IMR-90 (cell line): ENCODE data around the gene RPS19. TPM values are rescaled to one million over a fixed set of nuclear protein-coding genes. Genes with fewer than 3 reads are reported as not detected.

Experiments used
- ATAC-seq: fragments of 200-7000 bp; cut with Tn5 transposase; 2 replicates; pipeline ENCODE4 v1.9.1; 2020; ENCODE audit warnings: low read depth, mild to moderate bottlenecking, moderate library complexity
- BruUV-seq: library from RNA; stranded (reverse); fragments of 400-500 nt; replicated peaks from 2 replicates; lab custom pipeline; 2021; lab: Mats Ljungman, UMichigan
- CTCF ChIA-PET: fragments of 300-600 bp; formaldehyde crosslinking; extraction: SDS; loops from one replicate; lab custom pipeline; 2021; ENCODE audit warnings: antibody characterized with exemption; lab: Yijun Ruan, JAX
- POLR2A ChIA-PET: fragments of 300-600 bp; sonication (Branson Sonifier 250); formaldehyde crosslinking; loops from one replicate; lab custom pipeline; 2022; ENCODE audit warnings: antibody characterized with exemption; ENCODE audit not compliant: unreplicated experiment; lab: Charles Lee
- DNase-seq: peaks from one replicate; pipeline ENCODE4 v3.0.0; 2013
- H2AFZ ChIP-seq: replicated peaks from 2 replicates; pipeline ENCODE3; 2013; ENCODE audit warnings: low read length, mild to moderate bottlenecking; ENCODE audit not compliant: poor library complexity
- H2AK5ac ChIP-seq: 2 replicates; pipeline ENCODE4 v1.6.1; 2013; ENCODE audit warnings: low read depth, low read length, inconsistent platforms
- H2AK9ac ChIP-seq: replicated peaks from 2 replicates; pipeline ENCODE3; 2013; ENCODE audit warnings: mild to moderate bottlenecking, low read depth, low read length, moderate library complexity; ENCODE audit not compliant: poor library complexity
- H2BK120ac ChIP-seq: 2 replicates; pipeline ENCODE4 v1.6.1; 2013; ENCODE audit warnings: low read depth, low read length, inconsistent platforms
- H2BK15ac ChIP-seq: 3 replicates; pipeline ENCODE4 v1.6.1; 2013; ENCODE audit warnings: low read depth, low read length, inconsistent platforms
- H2BK20ac ChIP-seq: 2 replicates; pipeline ENCODE4 v1.6.1; 2013; ENCODE audit warnings: low read depth, mild to moderate bottlenecking, inconsistent platforms, low read length, moderate library complexity
- H2BK5ac ChIP-seq: 2 replicates; pipeline ENCODE4 v1.6.1; 2013; ENCODE audit warnings: mild to moderate bottlenecking, low read depth, low read length, inconsistent platforms; ENCODE audit not compliant: poor library complexity, severe bottlenecking
- H3K14ac ChIP-seq: replicated peaks from 2 replicates; pipeline ENCODE4 v1.6.1; 2013; ENCODE audit warnings: low read depth, low read length, inconsistent platforms
- H3K18ac ChIP-seq: 2 replicates; pipeline ENCODE4 v1.6.1; 2013; ENCODE audit warnings: low read depth, low read length, control low read depth
- H3K23ac ChIP-seq: 2 replicates; pipeline ENCODE4 v1.6.1; 2013; ENCODE audit warnings: low read depth, low read length, inconsistent platforms
- H3K27ac ChIP-seq: 2 replicates; pipeline ENCODE4 v1.5.1; 2013; ENCODE audit warnings: mild to moderate bottlenecking, control low read depth, low read length; ENCODE audit not compliant: insufficient read depth
- H3K27me3 ChIP-seq: 2 replicates; pipeline ENCODE4 v1.6.1; 2013; ENCODE audit warnings: low read length; ENCODE audit not compliant: control insufficient read depth, insufficient read depth
- H3K36me3 ChIP-seq: 2 replicates; pipeline ENCODE4 v1.6.1; 2013; ENCODE audit warnings: low read length, mixed read lengths; ENCODE audit not compliant: control insufficient read depth, insufficient read depth
- H3K4ac ChIP-seq: 2 replicates; pipeline ENCODE4 v1.6.1; 2013; ENCODE audit warnings: low read depth, low read length, inconsistent platforms
- H3K4me1 ChIP-seq: 2 replicates; pipeline ENCODE4 v1.6.1; 2013; ENCODE audit warnings: low read length, mixed read lengths; ENCODE audit not compliant: control insufficient read depth, insufficient read depth
- H3K4me2 ChIP-seq: 2 replicates; pipeline ENCODE4 v1.6.1; 2013; ENCODE audit warnings: low read depth, mild to moderate bottlenecking, control low read depth, low read length, moderate library complexity
- H3K4me3 ChIP-seq: 2 replicates; pipeline ENCODE4 v1.5.1; 2013; ENCODE audit warnings: low read depth, mild to moderate bottlenecking, control low read depth, low read length, moderate library complexity; ENCODE audit not compliant: insufficient read depth
- H3K56ac ChIP-seq: 2 replicates; pipeline ENCODE4 v1.6.1; 2013; ENCODE audit warnings: low read length, inconsistent platforms; ENCODE audit not compliant: insufficient read depth; ENCODE audit errors: extremely low read depth
- H3K79me1 ChIP-seq, 2 experiments: 2 replicates each; pipeline ENCODE4 v1.6.1; 2013; ENCODE audit warnings: low read length in 2 of 2, inconsistent platforms in 1 of 2, low read depth in 1 of 2
- H3K9ac ChIP-seq: 2 replicates; pipeline ENCODE4 v1.6.1; 2013; ENCODE audit warnings: low read depth, low read length, control low read depth
- H3K9me1 ChIP-seq: 2 replicates; pipeline ENCODE4 v1.6.1; 2013; ENCODE audit warnings: low read length, inconsistent platforms; ENCODE audit not compliant: insufficient read depth
- H3K9me3 ChIP-seq: 2 replicates; pipeline ENCODE4 v1.6.1; 2013; ENCODE audit warnings: low read length; ENCODE audit not compliant: control insufficient read depth, insufficient read depth
- H4K20me1 ChIP-seq: 2 replicates; pipeline ENCODE4 v1.6.1; 2013; ENCODE audit warnings: low read length, inconsistent platforms; ENCODE audit not compliant: insufficient read depth
- H4K5ac ChIP-seq: 2 replicates; pipeline ENCODE4 v1.6.1; 2013; ENCODE audit warnings: mild to moderate bottlenecking, low read depth, low read length, control low read depth
- H4K8ac ChIP-seq, 2 experiments: 2 replicates each; pipeline ENCODE4 v1.6.1; 2013; ENCODE audit warnings: low read depth in 2 of 2, low read length in 2 of 2, control low read depth in 1 of 2, inconsistent platforms in 1 of 2
- H4K91ac ChIP-seq: 2 replicates; pipeline ENCODE4 v1.6.1; 2013; ENCODE audit warnings: low read depth, low read length, inconsistent platforms; ENCODE audit not compliant: insufficient read depth
- CEBPB ChIP-seq: IDR thresholded peaks from 2 replicates; pipeline ENCODE4 v1.6.1; 2012; ENCODE audit warnings: low read depth, low read length, improper control_type of control experiment
- FOS ChIP-seq: fragments of 150-350 bp; IDR thresholded peaks from 2 replicates; pipeline ENCODE4 v1.6.1; 2016; ENCODE audit warnings: low read depth, low read length
- MAFK ChIP-seq: IDR thresholded peaks from 2 replicates; pipeline ENCODE4 v1.6.1; 2012; ENCODE audit warnings: low read depth, low read length, improper control_type of control experiment
- MAZ ChIP-seq: IDR thresholded peaks from 2 replicates; pipeline ENCODE4 v1.6.1; 2012; ENCODE audit warnings: low read depth, mild to moderate bottlenecking, low read length, improper control_type of control experiment, moderate library complexity, borderline replicate concordance
- MXI1 ChIP-seq: IDR thresholded peaks from 2 replicates; pipeline ENCODE4 v1.6.1; 2012; ENCODE audit warnings: low read depth, mild to moderate bottlenecking, low read length, moderate library complexity, borderline replicate concordance
- NFE2L2 ChIP-seq: fragments of 150-350 bp; IDR thresholded peaks from 2 replicates; pipeline ENCODE4 v1.6.1; 2016; ENCODE audit warnings: low read depth, mild to moderate bottlenecking, low read length
- POLR2A ChIP-seq: IDR thresholded peaks from 2 replicates; pipeline ENCODE4 v1.6.1; 2012; ENCODE audit warnings: mild to moderate bottlenecking, low read depth, low read length
- RAD21 ChIP-seq: IDR thresholded peaks from 2 replicates; pipeline ENCODE4 v1.6.1; 2012; ENCODE audit warnings: low read length, improper control_type of control experiment
- RCOR1 ChIP-seq: IDR thresholded peaks from 2 replicates; pipeline ENCODE4 v1.6.1; 2012; ENCODE audit warnings: mild to moderate bottlenecking, low read length, improper control_type of control experiment; ENCODE audit not compliant: insufficient replicate concordance
- RFX5 ChIP-seq: IDR thresholded peaks from 2 replicates; pipeline ENCODE4 v1.8.0; 2012; ENCODE audit warnings: low read depth, mild to moderate bottlenecking, low read length, moderate library complexity
- WGBS, 2 experiments: methylation state at CpG; one replicate each; pipeline versions ENCODE4 v1.1.5 to v1.1.7; 2013; ENCODE audit warnings: missing lambda C conversion rate in 2 of 2; ENCODE audit not compliant: insufficient read length in 1 of 2; ENCODE audit errors: extremely low coverage in 2 of 2; 5-methylcytosine and 5-hydroxymethylcytosine counted together
- dilution Hi-C: fragments of 300-500 bp; cut with HindIII; formaldehyde crosslinking; loops from one replicate; pipeline ENCODE4 v1.14.3; 2018; ENCODE audit warnings: low sequenced_read_pairs; ENCODE audit not compliant: unreplicated experiment
- in situ Hi-C: fragments of 300-500 bp; cut with MboI; formaldehyde crosslinking; loops from 3 replicates; pipeline ENCODE4 v1.14.3; 2019; ENCODE audit warnings: low sequenced_read_pairs, inconsistent platforms, mixed read lengths
- intact Hi-C: fragments of 100-400 bp; cut with micrococcal nuclease; formaldehyde crosslinking; loops from 2 replicates; pipeline ENCODE4 v1.10.0; 2022
- polyA plus RNA-seq, 3 experiments: library from polyadenylated mRNA; depleted of rRNA; stranded (reverse); fragments of >200 nt; gene quantifications; 2 replicates each; pipeline ENCODE4 v1.2.3, GENCODE V29; 2012; ENCODE audit warnings: low replicate concordance in 1 of 3
- total RNA-seq: library from RNA; depleted of rRNA; stranded (reverse); fragments of >200 nt; gene quantifications from 2 replicates; pipeline ENCODE4 v1.2.3, GENCODE V29; 2012
- TF ChIP-seq, protein P1 (sequence below): fragments of 150-350 bp; IDR thresholded peaks from 2 replicates; pipeline ENCODE4 v1.6.1; 2017; ENCODE audit warnings: mild to moderate bottlenecking, antibody characterized with exemption, low read length, low read depth
- TF ChIP-seq, protein P2 (sequence below): conservative IDR thresholded peaks from 2 replicates; pipeline ENCODE4 v1.5.1; 2012; ENCODE audit warnings: mild to moderate bottlenecking, low read depth, low read length, improper control_type of control experiment

Gene RPS19
- total and polyA plus RNA-seq, 2 of the 4 experiments (the other 2 are of a cell fraction): 230 to 3,988 TPM

DNA sequence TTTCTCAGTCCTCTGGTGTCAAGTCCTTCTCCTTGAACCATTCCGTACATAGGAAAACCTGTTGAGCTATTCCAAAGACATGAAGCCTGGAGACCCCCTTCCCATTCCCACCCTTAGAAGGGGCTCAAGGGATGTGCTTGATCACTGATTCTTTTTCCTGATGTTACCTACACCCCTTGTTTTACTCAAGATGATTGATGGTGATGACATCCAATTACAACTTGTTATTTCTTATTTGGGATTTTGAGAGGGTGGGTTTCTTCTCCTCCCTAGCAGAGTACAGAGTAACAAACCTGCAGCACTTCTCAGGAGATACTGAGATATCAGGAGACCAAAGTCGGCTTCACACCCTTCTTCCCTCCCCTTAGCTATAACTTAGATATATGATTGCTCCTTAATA, 6.7 kb upstream of the RPS19 start:
- Histone ChIP-seq H3K4me3 (no peak overlapping the region), H3K27me3 (peaks cover 47% of the 10 kb centered on the region), H2AFZ (no peak overlapping the region), H2BK120ac (no peak overlapping the region), H4K5ac (no peak overlapping the region), H3K56ac (no peak overlapping the region), H3K79me1 (no peaks in the 10 kb centered on the region), H3K14ac (no peak overlapping the region), H3K36me3 (no peaks in the 10 kb centered on the region), H2BK15ac (no peak overlapping the region), H2BK5ac (no peak overlapping the region), H3K4me2 (no peak overlapping the region), H4K8ac (no peak overlapping the region), H3K9ac (no peak overlapping the region), H3K9me3 (no peaks in the 10 kb centered on the region), H2AK9ac (no peak overlapping the region), H3K27ac (no peak overlapping the region), H3K23ac (no peak overlapping the region), H3K9me1 (no peaks in the 10 kb centered on the region), H4K20me1 (no peaks in the 10 kb centered on the region), H2BK20ac (no peak overlapping the region), H2AK5ac (no peak overlapping the region), H3K4ac (no peak overlapping the region), H3K4me1 (no peaks in the 10 kb centered on the region), H3K18ac (no peak overlapping the region), H4K91ac (no peak overlapping the region)
- WGBS, 2 experiments: no CpG with 5 or more reads among the region's 2 CpGs
- no peak for TF ChIP-seq POLR2A
- TF ChIP-seq MXI1: no peak
- no peak for TF ChIP-seq RAD21
- no peak for TF ChIP-seq RCOR1
- TF ChIP-seq, protein P1, sequence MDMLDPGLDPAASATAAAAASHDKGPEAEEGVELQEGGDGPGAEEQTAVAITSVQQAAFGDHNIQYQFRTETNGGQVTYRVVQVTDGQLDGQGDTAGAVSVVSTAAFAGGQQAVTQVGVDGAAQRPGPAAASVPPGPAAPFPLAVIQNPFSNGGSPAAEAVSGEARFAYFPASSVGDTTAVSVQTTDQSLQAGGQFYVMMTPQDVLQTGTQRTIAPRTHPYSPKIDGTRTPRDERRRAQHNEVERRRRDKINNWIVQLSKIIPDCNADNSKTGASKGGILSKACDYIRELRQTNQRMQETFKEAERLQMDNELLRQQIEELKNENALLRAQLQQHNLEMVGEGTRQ: no peak
- no peak for TF ChIP-seq CEBPB
- no peak for TF ChIP-seq RFX5
- TF ChIP-seq MAFK: no peak
- no peak for TF ChIP-seq MAZ
- no peak for TF ChIP-seq FOS
- TF ChIP-seq, protein P2, sequence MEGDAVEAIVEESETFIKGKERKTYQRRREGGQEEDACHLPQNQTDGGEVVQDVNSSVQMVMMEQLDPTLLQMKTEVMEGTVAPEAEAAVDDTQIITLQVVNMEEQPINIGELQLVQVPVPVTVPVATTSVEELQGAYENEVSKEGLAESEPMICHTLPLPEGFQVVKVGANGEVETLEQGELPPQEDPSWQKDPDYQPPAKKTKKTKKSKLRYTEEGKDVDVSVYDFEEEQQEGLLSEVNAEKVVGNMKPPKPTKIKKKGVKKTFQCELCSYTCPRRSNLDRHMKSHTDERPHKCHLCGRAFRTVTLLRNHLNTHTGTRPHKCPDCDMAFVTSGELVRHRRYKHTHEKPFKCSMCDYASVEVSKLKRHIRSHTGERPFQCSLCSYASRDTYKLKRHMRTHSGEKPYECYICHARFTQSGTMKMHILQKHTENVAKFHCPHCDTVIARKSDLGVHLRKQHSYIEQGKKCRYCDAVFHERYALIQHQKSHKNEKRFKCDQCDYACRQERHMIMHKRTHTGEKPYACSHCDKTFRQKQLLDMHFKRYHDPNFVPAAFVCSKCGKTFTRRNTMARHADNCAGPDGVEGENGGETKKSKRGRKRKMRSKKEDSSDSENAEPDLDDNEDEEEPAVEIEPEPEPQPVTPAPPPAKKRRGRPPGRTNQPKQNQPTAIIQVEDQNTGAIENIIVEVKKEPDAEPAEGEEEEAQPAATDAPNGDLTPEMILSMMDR: no peak
- TF ChIP-seq NFE2L2: no peak
- no peak for DNase-seq
- in situ Hi-C loops (no loop called here), dilution Hi-C loops (no loop called here), intact Hi-C loops (no loop called here)
- POLR2A ChIA-PET: no interaction called here
- CTCF ChIA-PET: no interaction called here
- no TSS peak for BruUV-seq
- no peak for ATAC-seq
